LNCaP clone FGC (cell line): Measurements from ENCODE around the gene PRKAG2.

Experiments used
- DNase-seq: peaks from one replicate; pipeline ENCODE4 v3.0.0-alpha.2; 2011; ENCODE audit warnings: low read depth
- H3K4me3 ChIP-seq: 2 replicates; pipeline ENCODE4 v1.5.1; 2011; ENCODE audit warnings: mild to moderate bottlenecking, low read depth, low read length, control low read depth
- TF ChIP-seq, protein P1 (sequence below): IDR thresholded peaks from 2 replicates; pipeline ENCODE4 v1.5.1; 2012; ENCODE audit warnings: mild to moderate bottlenecking; ENCODE audit not compliant: control insufficient read depth, insufficient read depth; ENCODE audit errors: extremely low read depth

Gene PRKAG2

DNA sequence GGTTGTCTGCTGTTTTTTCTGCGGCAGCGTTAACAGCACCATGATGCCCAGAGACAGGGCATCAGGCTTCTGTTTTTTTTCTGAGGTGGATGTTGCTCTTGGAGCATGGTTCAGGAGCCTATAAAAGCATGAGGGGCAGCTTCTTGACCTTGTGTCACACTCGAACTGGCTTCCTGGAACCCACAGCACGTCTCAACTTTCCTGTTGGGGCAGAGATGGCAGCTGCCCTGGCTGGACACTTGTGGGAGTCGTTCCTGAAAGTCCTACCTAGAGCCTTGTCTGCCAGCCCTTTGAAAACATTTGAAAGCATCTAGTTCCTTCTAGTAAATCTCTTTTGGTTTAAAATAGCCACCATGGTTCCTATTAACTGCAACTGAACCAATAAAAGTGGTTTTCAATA, 28.9 kb upstream of the PRKAG2 start:
- DNase-seq: no peak
- TF ChIP-seq, protein P1, sequence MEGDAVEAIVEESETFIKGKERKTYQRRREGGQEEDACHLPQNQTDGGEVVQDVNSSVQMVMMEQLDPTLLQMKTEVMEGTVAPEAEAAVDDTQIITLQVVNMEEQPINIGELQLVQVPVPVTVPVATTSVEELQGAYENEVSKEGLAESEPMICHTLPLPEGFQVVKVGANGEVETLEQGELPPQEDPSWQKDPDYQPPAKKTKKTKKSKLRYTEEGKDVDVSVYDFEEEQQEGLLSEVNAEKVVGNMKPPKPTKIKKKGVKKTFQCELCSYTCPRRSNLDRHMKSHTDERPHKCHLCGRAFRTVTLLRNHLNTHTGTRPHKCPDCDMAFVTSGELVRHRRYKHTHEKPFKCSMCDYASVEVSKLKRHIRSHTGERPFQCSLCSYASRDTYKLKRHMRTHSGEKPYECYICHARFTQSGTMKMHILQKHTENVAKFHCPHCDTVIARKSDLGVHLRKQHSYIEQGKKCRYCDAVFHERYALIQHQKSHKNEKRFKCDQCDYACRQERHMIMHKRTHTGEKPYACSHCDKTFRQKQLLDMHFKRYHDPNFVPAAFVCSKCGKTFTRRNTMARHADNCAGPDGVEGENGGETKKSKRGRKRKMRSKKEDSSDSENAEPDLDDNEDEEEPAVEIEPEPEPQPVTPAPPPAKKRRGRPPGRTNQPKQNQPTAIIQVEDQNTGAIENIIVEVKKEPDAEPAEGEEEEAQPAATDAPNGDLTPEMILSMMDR: no peak
- no peak overlapping the region for H3K4me3 ChIP-seq

DNA sequence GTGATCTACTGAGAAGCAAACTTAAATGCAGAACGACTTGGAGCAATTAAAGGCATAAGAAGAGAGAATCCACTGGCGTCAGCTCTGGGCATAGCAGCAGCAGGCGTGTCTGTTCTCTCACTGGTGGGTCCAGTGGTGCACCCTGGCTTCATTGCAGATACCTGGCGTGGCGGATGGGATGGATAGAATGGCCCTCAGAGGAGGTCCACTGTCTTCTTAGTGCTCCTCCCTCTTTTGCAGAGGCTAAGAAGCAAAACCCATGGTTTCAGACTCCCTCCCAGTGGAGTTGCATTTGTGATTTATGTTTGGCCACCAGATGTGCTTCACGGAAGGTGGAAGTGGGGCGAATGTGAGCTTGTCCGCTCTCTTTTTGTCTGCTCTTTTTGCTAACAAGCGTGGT, 28.4 kb upstream of the PRKAG2 start:
- H3K4me3 ChIP-seq: no peak overlapping the region
- DNase-seq: no peak
- TF ChIP-seq, protein P1: no peak

DNA sequence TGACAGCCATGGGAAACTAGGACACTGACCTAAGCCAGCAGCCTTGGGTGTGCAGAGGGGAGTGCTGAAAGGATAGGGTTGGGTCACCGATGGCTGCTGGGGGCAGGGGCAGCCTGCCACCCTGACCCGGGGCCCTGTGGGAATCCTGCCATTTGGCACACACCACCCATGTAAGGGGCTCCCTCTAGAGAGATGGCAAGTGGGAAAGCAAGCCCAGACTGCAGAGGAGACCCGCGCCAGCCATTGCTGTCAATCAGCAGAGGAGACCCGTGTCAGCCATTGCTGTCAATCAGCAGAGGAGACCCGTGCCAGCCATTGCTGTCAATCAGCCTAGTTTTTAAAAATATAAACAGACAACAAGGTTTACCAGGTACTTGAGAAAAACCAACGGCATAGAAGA, 27.4 kb upstream of the PRKAG2 start:
- TF ChIP-seq, protein P1: no peak
- DNase-seq: no peak
- H3K4me3 ChIP-seq: no peak overlapping the region

GRCh38 chr7:151903249-151904032, 26.5 kb upstream of the PRKAG2 start:
- TF ChIP-seq, protein P1: no peak
- H3K4me3 ChIP-seq: no peak overlapping the region
- DNase-seq: no peak

DNA sequence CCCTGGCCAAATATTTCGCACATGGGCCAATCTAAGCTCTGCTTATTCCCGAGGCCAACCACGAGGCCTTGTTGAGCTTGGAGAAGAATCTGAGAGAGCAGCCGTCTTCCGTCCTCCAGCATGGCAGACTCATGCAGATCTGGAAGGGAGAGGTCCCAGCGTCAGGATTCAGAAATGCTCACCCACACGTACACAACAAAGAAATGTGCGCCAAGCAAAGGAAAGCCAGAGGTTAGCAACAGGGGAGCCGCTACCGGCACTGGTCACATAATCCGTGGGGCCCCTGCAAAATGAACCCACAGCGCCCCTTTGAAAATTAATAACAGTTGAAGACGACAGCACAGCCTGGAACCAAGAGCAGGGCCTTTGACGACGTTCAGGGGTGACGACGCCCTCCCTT, 25.4 kb upstream of the PRKAG2 start:
- no peak overlapping the region for H3K4me3 ChIP-seq
- DNase-seq: no peak
- TF ChIP-seq, protein P1: no peak

GRCh38 chr7:151901828-151902227, 24.9 kb upstream of the PRKAG2 start:
- DNase-seq: no peak
- H3K4me3 ChIP-seq: no peak overlapping the region
- TF ChIP-seq, protein P1: no peak
